Activated CD4-positive, alpha-beta T cell treated with anti-CD3 and anti-CD28 coated beads for 4 hours (primary cell): ENCODE data around the gene HPS4.

Experiments
- DNase-seq, 2 donors: peaks; one replicate each; pipeline ENCODE4 v3.0.0-alpha.2; 2020

Gene HPS4

GRCh38 chr22:26463688-26464087, 19.9 kb downstream of the HPS4 start:
- no peak for DNase-seq

- no peak for DNase-seq
Measured at GRCh38 chr22:26463101-26463661, 20.4 kb downstream of the HPS4 start.

GRCh38 chr22:26462641-26463040, 20.9 kb downstream of the HPS4 start:
- DNase-seq: no peak

- DNase-seq: no peak
Measured at GRCh38 chr22:26462051-26462450, 21.5 kb downstream of the HPS4 start.

GRCh38 chr22:26461188-26461810, 22.3 kb downstream of the HPS4 start:
- peak; percentile 33 to 43 for DNase-seq

GRCh38 chr22:26460202-26460601, 23.4 kb downstream of the HPS4 start:
- DNase-seq: no peak

GRCh38 chr22:26457661-26458272, 25.8 kb downstream of the HPS4 start:
- DNase-seq: no peak

GRCh38 chr22:26453812-26454500, 29.6 kb downstream of the HPS4 start:
- DNase-seq: no peak

- DNase-seq: no peak
Measured at GRCh38 chr22:26453216-26453615, 30.4 kb downstream of the HPS4 start.

GRCh38 chr22:26452236-26453016, 31.2 kb downstream of the HPS4 start:
- DNase-seq: no peak

- DNase-seq: no peak
Measured at GRCh38 chr22:26450453-26451185, 33.0 kb downstream of the HPS4 start.

- no peak for DNase-seq
Measured at GRCh38 chr22:26448941-26449340, 34.6 kb downstream of the HPS4 start.

- DNase-seq: no peak
Measured at GRCh38 chr22:26448334-26448733, 35.2 kb downstream of the HPS4 start.

- no peak for DNase-seq
Measured at GRCh38 chr22:26447584-26448329, 35.8 kb downstream of the HPS4 start.

GRCh38 chr22:26446808-26447515, 36.6 kb downstream of the HPS4 start:
- DNase-seq: no peak

- no peak for DNase-seq
Measured at GRCh38 chr22:26445577-26446275, 37.9 kb downstream of the HPS4 start.

GRCh38 chr22:26444777-26445176, 38.8 kb downstream of the HPS4 start:
- DNase-seq: no peak

- no peak for DNase-seq
Measured at GRCh38 chr22:26443901-26444690, 39.5 kb downstream of the HPS4 start.

- DNase-seq: no peak
Measured at GRCh38 chr22:26442086-26442756, 41.4 kb downstream of the HPS4 start.
